GM21381 (cell line): Measurements from ENCODE around the gene STIM1.

Source experiments
- ATAC-seq: cut with Tn5 transposase; IDR thresholded peaks from one replicate; pipeline ENCODE4 v1.9.1; 2021; ENCODE audit warnings: mild to moderate bottlenecking, moderate library complexity; ENCODE audit not compliant: unreplicated experiment

The STIM1 gene

DNA sequence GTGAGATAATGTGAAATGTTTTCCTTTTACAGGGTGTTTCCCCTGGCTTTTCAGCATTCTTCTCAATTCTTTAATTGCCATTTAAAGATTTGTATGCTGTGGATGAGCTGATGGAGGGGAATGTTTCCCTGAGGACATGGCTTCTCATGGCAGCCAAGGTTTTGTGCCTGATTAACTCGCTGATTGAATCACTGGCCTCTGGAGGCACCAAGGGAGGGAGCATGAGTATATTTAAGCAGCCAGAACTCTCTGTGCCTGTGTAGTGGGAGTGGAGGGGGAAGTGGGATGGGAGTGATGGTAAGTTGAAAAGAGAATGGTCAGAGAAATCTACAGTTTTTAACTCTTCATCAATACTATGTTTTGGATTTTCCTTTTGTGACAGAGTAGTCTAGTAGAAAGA is 88.7 kb downstream of the STIM1 start:
- ATAC-seq, result no peak

GRCh38 chr11:3946455-3947017 is 91.1 kb downstream of the STIM1 start:
- no peak for ATAC-seq

DNA sequence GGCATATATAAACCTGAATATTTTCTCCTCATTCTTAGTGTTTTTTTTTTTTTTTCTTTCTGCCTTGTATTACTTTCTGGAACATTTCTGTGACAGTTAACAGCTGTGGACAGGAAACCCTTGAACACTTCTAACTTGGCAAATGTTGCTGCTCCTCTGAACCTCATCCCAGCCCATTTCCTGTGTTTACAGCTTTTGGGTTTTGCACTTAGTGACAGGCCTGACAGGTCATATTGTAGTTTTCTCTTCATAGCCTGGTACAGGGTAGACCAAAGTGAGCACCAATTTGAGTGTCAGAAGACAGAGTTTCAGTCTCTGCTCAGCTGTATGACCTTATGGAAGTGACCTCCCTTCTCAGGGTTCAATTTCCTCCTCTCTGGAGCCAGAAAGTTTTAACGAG is 91.6 kb downstream of the STIM1 start:
- ATAC-seq, result peak; percentile 73

GRCh38 chr11:3949125-3949524 is 93.7 kb downstream of the STIM1 start:
- ATAC-seq, result peak; percentile 73

DNA sequence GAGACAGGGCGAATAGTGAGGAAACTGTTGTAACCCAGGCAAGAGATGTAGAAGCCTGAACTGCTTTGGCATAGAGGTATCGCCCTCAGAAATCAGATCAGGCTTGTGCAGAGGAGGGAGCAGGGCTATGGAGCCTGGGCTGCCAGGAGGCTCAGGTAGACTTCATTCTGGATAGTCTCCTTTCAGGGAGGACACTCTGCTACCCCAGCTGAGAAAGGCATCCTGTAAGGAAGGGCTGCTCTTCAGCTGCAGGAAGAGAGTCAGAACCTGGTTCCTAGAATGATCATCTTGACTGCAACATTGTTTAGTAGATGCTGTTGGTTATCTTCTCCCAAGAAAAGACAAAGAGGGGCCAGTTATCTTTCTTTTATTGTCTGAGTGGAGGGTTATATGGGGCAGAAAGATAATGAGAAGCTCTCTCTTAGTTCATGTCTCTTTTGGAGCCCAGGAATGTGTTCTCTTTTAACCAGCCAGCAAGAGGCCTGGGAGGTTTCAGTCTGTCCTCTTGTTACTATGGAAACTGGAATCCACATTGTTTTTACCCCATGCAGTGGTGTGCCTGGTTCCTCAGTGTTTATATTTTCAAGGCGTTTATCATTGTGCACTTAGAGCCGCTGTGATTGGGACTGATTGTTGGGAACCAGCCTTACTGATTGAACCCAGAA is 95.7 kb downstream of the STIM1 start:
- ATAC-seq, result no peak

- no peak for ATAC-seq
Measured at GRCh38 chr11:3952715-3953114, 97.3 kb downstream of the STIM1 start.

- ATAC-seq, result no peak
Measured at GRCh38 chr11:3953327-3953726, 97.9 kb downstream of the STIM1 start.

- no peak for ATAC-seq
Measured at GRCh38 chr11:3954448-3955298, 99.2 kb downstream of the STIM1 start.

DNA sequence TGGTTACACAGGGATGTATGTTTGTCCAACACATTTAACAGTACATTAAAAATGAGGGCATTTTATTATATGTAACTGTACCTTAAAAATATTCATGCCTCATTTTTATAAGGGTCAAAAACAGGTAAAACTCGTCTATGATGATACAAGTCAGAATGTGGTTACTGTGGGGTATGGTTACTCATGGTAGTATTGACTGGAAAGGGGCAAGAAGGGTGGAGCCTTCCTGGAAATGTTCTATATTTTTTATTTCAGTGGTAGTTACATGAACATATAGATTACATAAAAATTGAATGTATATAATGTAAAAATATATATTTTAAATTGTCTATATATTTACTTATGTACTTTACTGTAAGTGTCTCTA is 99.8 kb downstream of the STIM1 start:
- ATAC-seq, result no peak

DNA sequence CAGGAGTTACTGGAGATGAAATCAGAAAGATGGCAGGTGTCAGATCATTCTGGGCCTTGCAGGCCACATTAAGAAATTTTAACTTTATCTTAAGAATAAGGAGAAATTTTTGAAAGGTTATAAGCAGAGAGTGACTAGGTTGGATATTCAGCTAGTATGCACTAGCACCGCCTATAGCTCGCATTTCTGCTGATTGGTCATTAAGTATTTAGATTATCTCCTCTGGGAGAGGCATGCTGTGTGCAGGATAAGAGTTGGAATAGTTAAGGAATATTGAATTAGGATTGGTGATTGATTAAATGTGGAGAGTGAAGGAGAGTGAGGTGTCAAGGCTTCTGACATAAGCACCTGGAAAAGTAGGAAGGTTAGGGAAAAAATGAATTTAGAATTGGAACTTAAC is 100.6 kb downstream of the STIM1 start:
- no peak for ATAC-seq

DNA sequence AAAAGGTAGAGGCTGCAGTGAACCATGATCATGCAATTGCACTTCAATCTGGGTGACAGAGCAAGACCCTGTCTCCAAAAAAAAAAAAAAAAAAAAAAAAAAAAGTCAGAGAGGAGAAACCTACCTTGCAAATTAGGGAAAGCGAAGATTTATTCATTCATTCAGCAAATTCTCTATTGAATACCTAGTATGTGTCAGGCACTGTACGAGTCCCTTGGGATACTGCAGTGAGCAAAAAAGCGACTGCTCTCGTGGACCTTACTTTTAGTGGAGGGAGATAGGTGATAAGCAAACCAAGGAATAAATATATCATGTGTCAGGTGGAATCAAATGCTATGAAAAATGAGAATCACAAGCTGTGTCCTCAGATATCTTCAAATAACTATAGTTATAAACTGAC is 101.3 kb downstream of the STIM1 start:
- ATAC-seq, result no peak

DNA sequence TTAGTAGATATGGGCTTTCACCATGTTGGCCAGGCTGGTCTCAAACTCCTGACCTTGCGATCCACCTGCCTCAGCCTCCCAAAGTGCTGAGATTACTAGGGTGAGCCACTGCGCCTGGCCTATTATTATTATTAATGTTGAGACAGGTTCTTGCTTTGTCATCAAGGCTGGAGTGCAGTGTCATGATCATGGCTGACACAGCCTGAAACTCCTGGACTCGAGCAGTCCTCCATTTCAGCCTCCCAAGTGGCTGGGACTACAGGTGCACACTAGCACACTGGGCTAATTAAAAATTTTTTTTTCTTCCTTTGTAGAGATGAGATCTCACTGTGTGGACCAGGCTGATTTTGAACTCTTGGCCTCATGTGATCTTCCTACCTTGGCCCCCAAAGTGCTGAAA is 102.0 kb downstream of the STIM1 start:
- no peak for ATAC-seq

- no peak for ATAC-seq
Measured at GRCh38 chr11:3958281-3958680, 102.8 kb downstream of the STIM1 start.

DNA sequence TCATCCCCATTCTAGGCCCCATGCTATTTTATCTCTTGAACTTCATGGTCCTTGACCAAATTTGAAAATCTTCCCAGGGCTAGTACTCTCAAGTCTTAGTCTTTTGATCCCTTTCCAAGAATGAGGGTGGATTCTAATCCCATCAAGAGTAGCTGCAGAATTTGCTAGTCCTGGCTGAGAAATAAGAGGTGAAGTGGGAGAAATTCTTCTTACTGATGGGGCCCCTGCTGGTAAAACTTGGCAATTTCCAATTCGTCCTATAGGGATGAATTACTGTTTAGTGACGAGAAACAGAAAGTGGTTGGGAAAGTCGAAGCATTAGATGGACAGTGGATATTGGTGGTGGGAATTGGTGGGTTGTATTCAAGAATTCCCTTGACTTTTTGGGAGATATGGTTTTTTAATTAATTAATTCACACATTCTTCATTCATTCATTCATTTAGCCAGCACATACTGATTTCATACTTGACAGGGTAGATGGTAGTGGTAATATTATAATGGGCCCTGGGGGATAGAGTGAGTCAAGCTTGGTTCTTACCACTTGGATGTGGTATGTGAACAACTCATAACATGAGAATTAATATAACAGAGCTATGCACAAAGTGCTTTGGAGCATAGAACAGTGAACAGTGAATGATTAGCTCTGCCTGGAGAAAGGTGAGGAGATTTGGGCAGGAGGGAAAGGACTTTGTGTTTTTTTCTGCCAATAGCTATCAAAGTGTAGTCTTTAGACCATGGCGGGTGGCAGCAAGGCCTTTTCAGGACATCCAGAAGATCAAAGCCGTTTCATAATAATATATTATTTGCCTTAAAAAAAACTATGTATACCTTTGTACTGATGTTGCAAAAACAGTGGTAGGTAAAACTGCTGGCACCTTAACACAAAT is 103.8 kb downstream of the STIM1 start:
- ATAC-seq, result no peak

DNA sequence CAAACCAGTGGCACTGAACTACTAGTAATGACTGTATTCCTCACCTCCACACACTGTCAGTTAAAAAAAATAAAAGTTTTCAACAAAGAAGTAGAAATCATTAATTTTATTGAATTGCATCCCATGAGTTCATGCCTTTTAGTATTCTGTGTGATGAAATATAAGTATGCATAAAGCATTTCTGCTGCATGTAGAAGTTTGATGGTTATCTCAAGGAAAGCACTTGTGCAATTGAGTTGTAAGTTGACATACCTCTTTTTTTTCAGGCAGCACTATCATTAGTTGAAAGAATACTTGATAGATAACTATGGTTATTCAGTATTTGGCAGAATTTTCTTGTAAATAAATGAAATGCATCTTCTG is 104.4 kb downstream of the STIM1 start:
- ATAC-seq, result no peak

- no peak for ATAC-seq
Measured at GRCh38 chr11:3962406-3962840, 107.0 kb downstream of the STIM1 start.

- no peak for ATAC-seq
Measured at GRCh38 chr11:3964056-3964455, 108.6 kb downstream of the STIM1 start.

DNA sequence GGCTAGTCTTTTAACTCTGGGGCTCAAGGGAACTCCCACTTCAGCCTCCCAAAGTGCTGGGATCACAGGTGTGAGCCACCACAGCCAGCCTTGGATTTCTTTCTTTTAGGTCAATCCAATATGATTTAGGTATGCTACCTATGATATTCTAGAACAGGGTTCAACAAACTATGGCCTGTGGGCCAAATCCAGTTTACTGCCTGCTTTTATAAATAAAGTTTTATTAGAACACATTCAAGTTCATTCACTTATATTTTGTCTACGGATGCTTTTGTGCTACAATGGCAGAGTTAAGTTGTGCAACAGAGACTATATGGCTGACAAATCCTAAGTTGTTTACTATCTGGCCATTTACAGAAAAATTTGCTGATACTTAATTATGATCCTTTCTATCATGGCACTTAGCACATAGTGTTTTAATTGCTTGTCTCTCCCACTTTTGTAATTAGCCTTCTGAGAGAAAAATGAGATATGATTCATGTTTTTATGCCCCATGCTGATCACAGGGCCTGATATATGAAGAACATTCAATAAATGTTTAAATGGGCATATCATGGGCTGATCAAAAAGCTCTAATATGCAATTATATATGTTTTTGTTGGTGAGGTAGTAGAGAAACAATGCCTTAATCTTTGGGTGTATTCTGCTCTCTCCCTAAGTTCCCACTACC is 109.6 kb downstream of the STIM1 start:
- ATAC-seq, result no peak

- no peak for ATAC-seq
Measured at GRCh38 chr11:3967695-3968094, 112.2 kb downstream of the STIM1 start.

DNA sequence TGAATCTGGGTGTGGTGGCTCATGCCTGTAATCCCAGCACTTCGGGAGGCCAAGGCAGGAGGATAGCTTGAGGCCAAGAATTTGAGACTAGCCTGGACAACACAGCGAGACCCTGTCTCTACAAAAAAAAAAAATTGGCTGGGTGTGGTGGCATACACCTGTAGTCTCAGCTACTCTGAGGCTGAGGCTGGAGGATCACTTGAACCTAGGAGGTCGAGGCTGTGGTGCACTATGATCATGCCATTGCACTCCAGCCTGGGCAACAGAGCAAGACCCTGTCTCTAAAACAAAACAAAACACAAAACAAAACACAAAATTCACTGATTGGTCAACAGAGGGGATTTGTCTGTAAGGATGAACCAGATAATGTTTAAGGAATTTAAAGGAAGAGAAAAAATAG is 113.7 kb downstream of the STIM1 start:
- no peak for ATAC-seq

GRCh38 chr11:3969613-3970012 is 114.1 kb downstream of the STIM1 start:
- ATAC-seq, result no peak
